WTC11 (cell line): ENCODE measurements around the gene USP10.

Experiments
- CREM ChIP-seq: sonication (generic); formaldehyde crosslinking; IDR thresholded peaks from 2 replicates; pipeline ENCODE4 v1.8.1; 2022; ENCODE audit warnings: mild to moderate bottlenecking, missing genetic modification reagents, moderate library complexity
- ESRRA ChIP-seq: sonication (generic); formaldehyde crosslinking; IDR thresholded peaks from 2 replicates; pipeline ENCODE4 v1.8.1; 2022; ENCODE audit warnings: mild to moderate bottlenecking, missing genetic modification reagents, borderline replicate concordance
- FOXK1 ChIP-seq: sonication (generic); formaldehyde crosslinking; IDR thresholded peaks from 2 replicates; pipeline ENCODE4 v1.8.0; 2022; ENCODE audit warnings: mild to moderate bottlenecking, moderate library complexity, missing genetic modification reagents
- HMGXB4 ChIP-seq: sonication (generic); formaldehyde crosslinking; IDR thresholded peaks from 2 replicates; pipeline ENCODE4 v1.8.1; 2023; ENCODE audit warnings: mild to moderate bottlenecking, moderate library complexity, missing genetic modification reagents
- KAT7 ChIP-seq: sonication (generic); formaldehyde crosslinking; IDR thresholded peaks from 2 replicates; pipeline ENCODE4 v1.8.1; 2023; ENCODE audit warnings: missing genetic modification reagents, mild to moderate bottlenecking, borderline replicate concordance
- MAX ChIP-seq: sonication (generic); formaldehyde crosslinking; IDR thresholded peaks from 2 replicates; pipeline ENCODE4 v1.8.0; 2022; ENCODE audit warnings: mild to moderate bottlenecking, missing genetic modification reagents
- SMAD3 ChIP-seq: sonication (generic); formaldehyde crosslinking; IDR thresholded peaks from 2 replicates; pipeline ENCODE4 v1.8.0; 2022; ENCODE audit warnings: missing genetic modification reagents, mild to moderate bottlenecking, borderline replicate concordance
- SP1 ChIP-seq: sonication (generic); formaldehyde crosslinking; conservative IDR thresholded peaks from 2 replicates; pipeline ENCODE4 v1.8.1; 2022; ENCODE audit warnings: missing genetic modification reagents
- TCF7 ChIP-seq: sonication (generic); formaldehyde crosslinking; IDR thresholded peaks from 2 replicates; pipeline ENCODE4 v1.8.0; 2022; ENCODE audit warnings: mild to moderate bottlenecking, low read depth, missing genetic modification reagents, moderate library complexity
- TEAD4 ChIP-seq: sonication (generic); formaldehyde crosslinking; IDR thresholded peaks from 2 replicates; pipeline ENCODE4 v1.8.0; 2022; ENCODE audit warnings: mild to moderate bottlenecking, missing genetic modification reagents
- ZNF232 ChIP-seq: sonication (generic); formaldehyde crosslinking; IDR thresholded peaks from 2 replicates; pipeline ENCODE4 v1.8.0; 2022; ENCODE audit warnings: mild to moderate bottlenecking, missing genetic modification reagents
- TF ChIP-seq, protein P1 (sequence below): fragments of 200-600 bp; IDR thresholded peaks from 2 replicates; pipeline ENCODE4 v1.8.0; 2022; ENCODE audit warnings: antibody characterized with exemption
- TF ChIP-seq, protein P2 (sequence below): sonication (generic); formaldehyde crosslinking; IDR thresholded peaks from 2 replicates; pipeline ENCODE4 v1.8.0; 2022; ENCODE audit warnings: mild to moderate bottlenecking, missing genetic modification reagents

GRCh38 chr16:84715854-84716253, 16.1 kb downstream of the USP10 start:
- TF ChIP-seq, protein P1, sequence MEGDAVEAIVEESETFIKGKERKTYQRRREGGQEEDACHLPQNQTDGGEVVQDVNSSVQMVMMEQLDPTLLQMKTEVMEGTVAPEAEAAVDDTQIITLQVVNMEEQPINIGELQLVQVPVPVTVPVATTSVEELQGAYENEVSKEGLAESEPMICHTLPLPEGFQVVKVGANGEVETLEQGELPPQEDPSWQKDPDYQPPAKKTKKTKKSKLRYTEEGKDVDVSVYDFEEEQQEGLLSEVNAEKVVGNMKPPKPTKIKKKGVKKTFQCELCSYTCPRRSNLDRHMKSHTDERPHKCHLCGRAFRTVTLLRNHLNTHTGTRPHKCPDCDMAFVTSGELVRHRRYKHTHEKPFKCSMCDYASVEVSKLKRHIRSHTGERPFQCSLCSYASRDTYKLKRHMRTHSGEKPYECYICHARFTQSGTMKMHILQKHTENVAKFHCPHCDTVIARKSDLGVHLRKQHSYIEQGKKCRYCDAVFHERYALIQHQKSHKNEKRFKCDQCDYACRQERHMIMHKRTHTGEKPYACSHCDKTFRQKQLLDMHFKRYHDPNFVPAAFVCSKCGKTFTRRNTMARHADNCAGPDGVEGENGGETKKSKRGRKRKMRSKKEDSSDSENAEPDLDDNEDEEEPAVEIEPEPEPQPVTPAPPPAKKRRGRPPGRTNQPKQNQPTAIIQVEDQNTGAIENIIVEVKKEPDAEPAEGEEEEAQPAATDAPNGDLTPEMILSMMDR: no peak
- TF ChIP-seq CREM (CRISPR knock-in tag) (no peak), TEAD4 (CRISPR knock-in tag) (no peak), TCF7 (CRISPR knock-in tag) (no peak), HMGXB4 (CRISPR knock-in tag) (no peak), MAX (CRISPR knock-in tag) (no peak), SMAD3 (no peak), ESRRA (CRISPR knock-in tag) (no peak), FOXK1 (CRISPR knock-in tag) (no peak), SP1 (CRISPR knock-in tag) (no peak), KAT7 (no peak), ZNF232 (CRISPR knock-in tag) (no peak)
- TF ChIP-seq, protein P2, sequence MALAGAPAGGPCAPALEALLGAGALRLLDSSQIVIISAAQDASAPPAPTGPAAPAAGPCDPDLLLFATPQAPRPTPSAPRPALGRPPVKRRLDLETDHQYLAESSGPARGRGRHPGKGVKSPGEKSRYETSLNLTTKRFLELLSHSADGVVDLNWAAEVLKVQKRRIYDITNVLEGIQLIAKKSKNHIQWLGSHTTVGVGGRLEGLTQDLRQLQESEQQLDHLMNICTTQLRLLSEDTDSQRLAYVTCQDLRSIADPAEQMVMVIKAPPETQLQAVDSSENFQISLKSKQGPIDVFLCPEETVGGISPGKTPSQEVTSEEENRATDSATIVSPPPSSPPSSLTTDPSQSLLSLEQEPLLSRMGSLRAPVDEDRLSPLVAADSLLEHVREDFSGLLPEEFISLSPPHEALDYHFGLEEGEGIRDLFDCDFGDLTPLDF (CRISPR knock-in tag): no peak
